ENCODE measurements around the gene MYO19. TPM values are rescaled to one million over a fixed set of nuclear protein-coding genes. Genes with fewer than 3 reads are reported as not detected.
A peak's percentile ranks its signal among the peaks of the same experiment; 100 is the strongest.

Gene MYO19
- 10 to 100 TPM; 26.1 to 61.1 (median 41.0) TPM for polyA plus RNA-seq (ENCODE audit: insufficient read length in 4 of 4)

DNA sequence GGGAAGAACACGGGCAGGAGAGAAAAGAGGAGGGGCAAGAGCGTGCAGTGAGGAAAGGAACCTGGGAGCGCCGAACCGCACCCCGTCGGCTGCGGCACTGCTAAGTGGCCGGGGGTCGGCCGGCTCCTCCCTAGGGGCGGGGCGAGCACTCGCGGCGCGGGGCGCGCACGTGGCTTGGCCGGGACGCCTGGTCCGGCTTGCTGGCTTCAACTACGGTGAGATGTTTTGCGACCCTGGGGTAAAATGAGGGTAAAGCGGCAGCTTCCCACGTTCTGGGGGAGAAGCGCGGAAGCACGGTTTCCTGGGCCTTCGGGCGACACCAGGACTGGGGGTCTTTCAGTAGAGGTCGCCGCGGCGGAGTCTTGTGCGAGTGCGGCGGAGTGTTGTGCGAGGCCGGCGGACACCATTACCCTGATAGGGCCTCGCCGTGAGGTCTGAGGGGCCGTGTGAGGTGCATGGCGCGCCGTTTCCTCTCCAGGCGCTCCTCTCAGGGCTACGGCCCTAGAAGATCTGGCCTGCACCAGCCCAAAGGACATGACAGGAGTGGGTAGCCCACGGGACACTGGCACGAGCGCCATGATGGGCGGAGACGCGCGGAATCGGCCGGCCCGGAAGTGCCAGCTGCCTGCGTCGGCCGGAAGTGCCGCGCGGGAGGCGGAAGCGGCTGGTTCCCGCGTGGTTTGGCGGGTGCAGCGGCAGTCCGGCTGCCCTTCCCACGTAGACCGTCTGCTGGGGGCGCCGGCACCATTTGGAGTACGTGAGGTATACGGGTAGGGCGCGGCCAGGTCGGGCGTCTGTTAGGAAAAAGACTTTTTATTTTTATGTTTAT, at the start of gene MYO19, which contains the start of gene PIGW:
Gene MYO19 (minus strand): TSS at position 29 of the 829 bp plus-strand sequence. CDS start 2,330 bp downstream, outside the sequence.
Gene PIGW (plus strand): TSS at position 148 of the 829 bp plus-strand sequence. CDS start 2,115 bp downstream, outside the sequence.
- peak; percentile 65 to 71 (median 70) for DNase-seq (ENCODE audit: low read depth in 4 of 4, low spot score in 3 of 4)

DNA sequence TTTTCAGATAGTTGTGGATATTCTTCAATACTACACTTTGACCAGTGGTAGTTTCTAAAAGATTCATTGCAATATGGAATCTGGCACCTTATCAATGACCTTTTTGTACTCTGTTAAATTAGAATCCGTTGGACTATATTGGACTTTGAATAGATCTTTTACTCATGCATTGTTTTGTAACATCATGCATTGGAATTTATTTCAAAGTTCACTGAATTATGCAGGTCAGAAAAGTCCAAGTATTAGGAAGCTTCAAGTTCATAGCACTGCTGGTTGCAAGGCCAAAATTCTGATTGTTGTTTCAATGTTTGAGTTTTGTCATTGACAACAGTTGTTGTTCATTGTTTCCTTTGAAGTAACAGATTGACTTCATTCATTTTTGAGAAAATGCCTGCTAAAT, 49.1 kb upstream of the MYO19 start:
- no peak for DNase-seq (ENCODE audit: low read depth in 4 of 4, low spot score in 3 of 4)

- DNase-seq (ENCODE audit: low read depth in 4 of 4, low spot score in 3 of 4) = no peak
These were observed 44.0 kb upstream of the MYO19 start for GRCh38 chr17:36578671-36579070.

- DNase-seq (ENCODE audit: low read depth in 4 of 4, low spot score in 3 of 4) = no peak
These were observed 42.1 kb upstream of the MYO19 start for GRCh38 chr17:36576793-36577192.

GRCh38 chr17:36575028-36575427, 40.4 kb upstream of the MYO19 start:
- DNase-seq (ENCODE audit: low read depth in 4 of 4, low spot score in 3 of 4) = no peak

DNA sequence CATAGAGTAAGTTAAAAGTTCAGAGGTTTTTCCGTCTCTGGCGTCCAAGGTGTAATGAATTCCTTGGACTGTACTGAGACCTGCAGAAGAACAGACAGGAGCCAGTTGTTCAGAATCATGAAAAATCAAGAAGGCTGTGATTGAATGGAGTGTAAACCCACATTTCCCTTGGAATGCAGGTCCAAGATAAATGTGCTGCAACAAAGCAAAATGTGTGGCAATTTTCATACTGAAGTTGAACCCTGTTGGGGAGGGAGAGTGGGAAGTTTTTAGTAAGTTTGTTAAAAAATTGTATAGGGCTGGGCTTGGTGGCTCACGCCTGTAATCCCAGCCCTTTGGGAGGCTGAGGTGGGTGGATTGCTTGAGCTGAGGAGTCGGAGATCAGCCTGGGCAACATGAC, 31.4 kb upstream of the MYO19 start:
- DNase-seq (ENCODE audit: low read depth in 4 of 4, low spot score in 3 of 4) = no peak

- no peak for DNase-seq (ENCODE audit: low read depth in 4 of 4, low spot score in 3 of 4)
These were observed 18.8 kb upstream of the MYO19 start for GRCh38 chr17:36553459-36553858.

- DNase-seq (ENCODE audit: low read depth in 4 of 4, low spot score in 3 of 4) = no peak
These were observed 16.1 kb upstream of the MYO19 start for GRCh38 chr17:36550491-36551417.

- DNase-seq (ENCODE audit: low read depth in 4 of 4, low spot score in 3 of 4) = no peak
These were observed 13.1 kb upstream of the MYO19 start for GRCh38 chr17:36547776-36548175.

- DNase-seq (ENCODE audit: low read depth in 4 of 4, low spot score in 3 of 4) = no peak
These were observed 11.9 kb upstream of the MYO19 start for GRCh38 chr17:36546418-36547093.

GRCh38 chr17:36545465-36546417, 11.1 kb upstream of the MYO19 start:
- DNase-seq (ENCODE audit: low read depth in 4 of 4, low spot score in 3 of 4) = peak; percentile 89 to 96 (median 96)

GRCh38 chr17:36545077-36545464, 10.4 kb upstream of the MYO19 start:
- no peak for DNase-seq (ENCODE audit: low read depth in 4 of 4, low spot score in 3 of 4)

DNA sequence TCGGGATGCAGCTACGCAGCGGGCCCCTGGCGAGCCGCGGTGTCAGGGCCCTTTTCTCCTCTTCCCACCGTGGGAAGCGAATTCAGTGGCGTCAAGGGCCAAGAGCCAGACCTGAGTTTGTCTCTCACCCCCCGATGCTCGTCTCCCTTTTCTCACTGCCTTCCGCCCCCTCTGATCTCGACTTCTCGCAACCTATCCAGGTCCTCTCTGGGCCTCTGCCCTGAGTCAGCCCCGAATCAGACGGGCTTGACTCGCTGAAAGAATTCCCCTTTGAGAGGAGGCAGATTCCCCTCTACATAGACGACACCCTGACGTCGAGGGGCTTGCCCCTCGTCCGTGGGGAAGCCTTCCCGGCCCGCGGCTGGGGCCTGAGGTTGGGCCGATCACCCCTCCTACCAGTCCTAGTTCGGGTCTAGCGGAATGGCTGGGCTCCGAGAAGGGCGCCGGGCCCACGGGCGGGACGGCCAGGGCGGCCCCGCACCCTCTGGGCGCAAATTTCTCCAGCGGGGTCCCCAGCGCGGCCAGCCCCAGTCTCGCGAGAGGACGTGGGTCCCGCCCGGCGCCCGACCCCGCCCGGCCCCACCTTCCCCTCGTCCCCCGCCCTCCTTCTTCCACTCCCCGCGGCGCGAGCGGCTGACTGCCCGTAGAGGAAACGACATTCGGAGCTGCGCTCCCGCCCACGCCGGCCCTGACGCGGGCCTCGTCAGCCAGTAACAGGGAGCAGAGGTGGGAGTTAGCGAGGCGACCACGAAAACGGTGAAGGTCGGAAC, 9.8 kb upstream of the MYO19 start, which contains the start of gene GGNBP2:
Gene GGNBP2 (plus strand): TSS at position 613 of the 770 bp plus-strand sequence. CDS start 806 bp downstream, outside the sequence.
- peak; percentile 82 to 88 (median 84) for DNase-seq (ENCODE audit: low read depth in 4 of 4, low spot score in 3 of 4)

DNA sequence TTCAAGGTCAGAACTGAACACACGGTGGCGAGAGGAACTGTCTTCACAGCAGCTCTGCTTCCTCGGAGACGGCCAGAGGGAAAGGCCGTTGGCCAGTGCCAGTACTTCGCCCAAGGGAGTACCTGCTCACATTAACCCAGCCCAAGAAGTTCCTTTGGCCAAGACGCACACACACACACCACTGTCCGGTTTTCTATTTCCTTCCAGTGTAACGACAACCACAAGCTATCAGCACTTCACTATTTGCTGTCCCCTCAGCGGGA, 9.3 kb upstream of the MYO19 start:
- DNase-seq (ENCODE audit: low read depth in 4 of 4, low spot score in 3 of 4) = peak in 3 of 4 donors; percentile 12 to 27 (median 23)

DNA sequence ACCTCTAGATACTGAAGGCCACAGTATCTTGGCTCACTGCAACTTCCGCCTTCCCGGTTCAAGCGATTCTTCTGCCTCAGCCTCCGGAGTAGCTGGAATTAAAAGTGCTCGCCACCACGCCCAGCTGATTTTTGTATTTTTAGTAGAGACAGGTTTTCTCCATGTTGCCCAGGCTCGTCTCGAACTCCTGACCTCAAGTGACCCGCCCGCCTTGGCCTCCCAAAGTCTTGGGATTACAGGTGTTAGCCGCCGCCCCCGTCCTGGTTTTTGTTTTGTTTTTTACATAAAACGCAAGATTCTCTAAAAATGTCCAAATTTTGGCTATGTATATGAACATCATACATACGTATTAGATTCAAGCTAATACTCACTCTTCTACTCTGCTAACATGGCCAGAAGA, 8.1 kb upstream of the MYO19 start:
- no peak for DNase-seq (ENCODE audit: low read depth in 4 of 4, low spot score in 3 of 4)

DNA sequence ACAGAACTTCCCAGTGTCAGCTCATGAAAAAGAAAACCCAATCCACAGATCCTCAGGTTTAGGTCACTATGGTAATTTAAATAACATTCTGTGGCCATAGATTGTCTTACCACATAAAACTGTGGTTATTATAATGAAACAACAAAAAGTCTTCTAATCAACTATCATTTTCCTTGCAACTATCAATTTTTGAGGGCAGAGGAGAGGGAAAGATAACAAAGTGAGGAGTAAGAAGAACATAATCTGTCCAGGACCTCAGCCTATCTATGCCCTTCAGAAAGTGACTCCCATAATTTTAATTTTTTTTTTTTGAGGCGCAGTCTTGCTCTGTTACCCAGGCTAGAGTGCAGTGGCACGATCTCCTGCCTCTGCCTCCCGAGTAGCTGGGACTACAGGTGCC, 6.0 kb upstream of the MYO19 start:
- DNase-seq (ENCODE audit: low read depth in 4 of 4, low spot score in 3 of 4) = no peak

DNA sequence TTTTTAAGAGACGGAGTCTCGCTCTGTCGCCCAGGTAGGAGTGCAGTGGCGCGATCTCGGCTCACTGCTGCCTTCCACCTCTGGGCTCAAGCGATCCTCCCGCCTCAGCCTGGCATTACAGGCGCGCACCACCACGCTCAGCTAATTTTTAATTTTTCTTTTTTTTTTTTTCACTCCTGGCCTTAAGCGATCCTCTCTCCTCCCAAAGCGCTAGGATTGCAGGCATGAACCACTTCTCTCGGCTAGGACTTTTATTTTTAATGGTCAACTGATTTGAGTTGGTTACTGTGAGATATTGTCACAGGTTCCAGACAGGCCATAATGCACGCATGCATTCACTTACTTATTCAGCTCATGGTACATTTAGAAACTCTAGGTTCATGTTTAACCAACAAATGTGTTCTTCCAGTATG, 1.0 kb upstream of the MYO19 start:
- DNase-seq (ENCODE audit: low read depth in 4 of 4, low spot score in 3 of 4) = no peak

DNA sequence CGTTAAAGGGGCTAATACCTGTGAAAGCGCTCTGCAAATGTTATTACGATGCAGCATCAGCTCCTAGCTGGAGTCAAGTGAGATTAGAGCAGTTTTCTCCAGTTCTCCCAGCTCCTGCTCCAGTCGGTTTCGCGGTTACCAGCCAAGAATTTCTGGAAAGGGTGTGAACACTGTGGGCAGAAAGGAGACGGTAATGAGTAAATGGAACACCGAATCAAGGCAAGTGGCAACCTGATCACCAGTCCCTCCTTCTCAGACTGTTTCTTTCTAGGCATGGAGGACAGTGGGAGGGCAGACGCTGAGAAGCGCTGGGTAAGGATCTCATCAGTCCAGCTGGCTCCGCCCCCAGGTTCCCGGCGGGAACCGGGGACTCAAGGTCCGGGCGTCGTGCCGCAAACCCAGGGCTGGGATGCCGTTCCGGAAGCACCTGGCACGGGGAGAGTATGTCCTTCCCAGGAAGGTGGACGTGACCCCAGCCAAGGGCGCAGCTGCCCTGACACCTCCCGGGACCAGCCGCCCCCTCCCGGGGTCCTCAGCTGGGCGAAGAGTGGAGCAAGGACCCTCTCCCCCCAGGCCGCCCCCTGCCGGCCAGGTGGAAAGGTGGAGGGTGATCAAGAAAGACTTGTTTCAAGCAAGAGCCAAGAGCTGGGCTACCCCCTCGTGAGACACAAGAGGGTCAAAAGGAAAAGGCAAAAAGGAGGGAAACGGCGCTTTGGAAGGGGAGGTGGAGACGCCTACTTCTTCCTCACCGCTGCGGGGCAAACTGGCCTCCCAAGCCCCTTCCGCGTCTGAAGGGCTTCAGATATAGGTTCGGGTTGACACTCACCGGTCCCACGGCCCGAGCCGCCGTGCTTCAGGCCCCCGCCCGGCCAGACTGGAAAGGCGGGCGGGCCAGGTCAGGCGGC, 481 bp downstream of the MYO19 start:
- peak in 3 of 4 donors; percentile 29 to 31 (median 31) for DNase-seq (ENCODE audit: low read depth in 4 of 4, low spot score in 3 of 4)

Data from left renal pelvis (tissue), 4 donors.